ENCODE data around the gene SAP30L.

The SAP30L gene

DNA sequence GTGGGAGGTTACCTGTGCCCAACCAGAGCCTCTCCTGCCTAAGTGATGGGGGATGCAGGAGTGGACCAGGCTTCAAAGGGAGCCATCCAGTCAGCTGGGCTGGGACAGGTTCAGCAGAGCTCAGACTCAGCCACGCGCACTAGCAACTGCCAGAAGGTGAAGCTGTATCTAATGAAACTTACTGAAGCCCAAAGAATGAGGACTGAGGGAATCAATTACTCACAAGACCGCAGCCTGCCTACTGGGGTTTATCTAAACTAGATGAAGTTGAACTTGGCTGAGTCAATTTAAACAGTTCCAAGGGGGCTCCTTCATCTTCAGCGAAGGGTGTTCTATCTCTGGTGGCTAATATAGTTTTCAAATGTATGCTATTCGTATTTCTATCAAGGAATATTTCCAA, 20.9 kb downstream of the SAP30L start:
- no peak for DNase-seq

DNA sequence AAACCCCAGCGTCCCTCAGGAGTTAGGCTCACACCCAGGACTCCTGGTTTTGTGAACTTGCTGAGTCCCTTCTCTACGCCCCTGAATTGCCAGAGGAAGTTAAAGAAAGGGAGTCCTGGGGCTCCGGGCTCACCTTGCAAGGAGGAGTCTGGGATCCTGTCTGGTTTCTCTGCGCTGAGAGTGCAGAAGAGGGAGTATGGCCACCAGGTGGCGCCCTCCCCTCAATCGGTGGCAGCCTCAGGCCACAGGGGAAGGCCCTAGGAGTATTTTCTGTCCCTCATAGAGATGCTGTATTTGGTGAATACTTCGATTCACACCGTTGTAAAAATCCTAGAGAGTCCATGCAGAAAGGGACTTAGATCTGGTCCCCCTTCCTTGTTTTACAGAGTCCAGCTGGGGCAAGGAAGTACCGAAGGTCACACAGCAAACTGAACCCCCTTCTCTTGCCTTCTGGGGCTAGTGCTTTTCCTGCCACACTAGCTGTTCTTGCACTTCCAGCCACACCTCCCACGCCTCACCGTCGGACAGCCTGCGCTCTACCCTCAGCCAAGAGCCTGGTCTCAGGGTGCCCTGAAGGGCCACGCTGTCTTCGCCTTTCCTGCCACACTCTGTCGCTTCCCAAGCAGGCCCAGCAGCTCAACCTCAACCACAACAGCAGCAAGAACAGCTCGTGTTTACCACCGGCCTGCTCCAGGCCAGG, 22.0 kb downstream of the SAP30L start:
- peak; percentile 82 for DNase-seq

DNA sequence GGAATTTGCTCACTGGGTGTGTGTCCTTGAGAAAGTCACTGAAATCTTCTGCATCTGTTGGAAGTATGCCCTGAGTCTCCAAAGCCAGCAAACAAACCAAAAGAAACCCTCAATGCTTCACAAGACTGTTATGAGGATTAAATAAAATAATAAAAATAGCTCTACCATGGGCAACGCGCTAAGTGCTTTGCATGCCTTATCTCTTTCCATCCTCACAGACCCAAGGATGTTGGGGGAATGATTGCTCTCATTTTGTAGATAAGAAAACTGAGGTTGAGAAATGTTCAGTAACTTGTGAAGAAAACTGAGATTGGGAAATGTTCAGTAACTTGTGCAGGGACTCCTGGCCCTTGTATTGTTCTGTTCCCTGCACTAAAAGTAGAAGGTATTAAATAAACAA, 24.3 kb downstream of the SAP30L start:
- DNase-seq: no peak

DNA sequence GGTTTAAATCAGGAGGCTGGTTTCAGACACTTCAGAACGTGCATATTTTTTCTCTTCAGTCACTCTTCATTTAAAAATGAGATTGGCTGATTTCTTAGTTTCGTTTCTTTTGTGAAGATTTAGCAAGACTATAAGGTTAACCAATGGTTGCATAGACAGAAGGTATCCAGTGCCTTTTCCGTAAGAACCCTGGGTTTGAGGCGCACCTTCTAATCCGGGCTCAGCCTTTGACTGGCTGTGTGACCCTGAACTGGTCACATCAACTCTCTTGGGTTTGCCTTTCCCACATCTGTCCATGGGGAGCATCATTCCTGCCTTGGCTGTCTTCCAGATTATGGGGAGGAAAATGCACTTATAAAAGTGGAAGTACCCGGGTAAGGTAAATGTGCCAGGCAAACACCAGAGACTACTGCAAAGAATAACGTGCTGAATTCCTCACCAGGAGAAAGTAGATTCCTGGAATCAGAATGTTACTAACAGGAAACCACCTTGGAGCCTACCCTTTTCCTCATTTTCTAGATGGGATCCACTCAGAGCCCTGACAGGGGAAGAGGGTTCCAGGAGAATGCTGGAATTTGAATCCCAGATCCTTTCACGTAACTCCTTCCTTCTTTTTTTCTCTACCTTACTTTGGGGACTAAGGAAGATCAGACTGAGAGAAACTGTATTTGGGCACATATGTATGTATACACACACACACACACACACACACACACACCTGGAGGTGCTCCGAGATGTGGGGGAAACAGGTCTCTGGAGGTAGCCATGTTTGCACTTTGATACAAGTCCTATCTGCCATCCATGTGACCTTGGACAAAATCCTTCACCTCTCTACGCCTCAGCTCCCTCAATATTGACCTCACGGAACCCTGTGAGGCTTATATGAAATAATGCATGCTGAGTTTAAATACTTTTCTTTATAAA, 25.4 kb downstream of the SAP30L start:
- peak; percentile 75 for DNase-seq

DNA sequence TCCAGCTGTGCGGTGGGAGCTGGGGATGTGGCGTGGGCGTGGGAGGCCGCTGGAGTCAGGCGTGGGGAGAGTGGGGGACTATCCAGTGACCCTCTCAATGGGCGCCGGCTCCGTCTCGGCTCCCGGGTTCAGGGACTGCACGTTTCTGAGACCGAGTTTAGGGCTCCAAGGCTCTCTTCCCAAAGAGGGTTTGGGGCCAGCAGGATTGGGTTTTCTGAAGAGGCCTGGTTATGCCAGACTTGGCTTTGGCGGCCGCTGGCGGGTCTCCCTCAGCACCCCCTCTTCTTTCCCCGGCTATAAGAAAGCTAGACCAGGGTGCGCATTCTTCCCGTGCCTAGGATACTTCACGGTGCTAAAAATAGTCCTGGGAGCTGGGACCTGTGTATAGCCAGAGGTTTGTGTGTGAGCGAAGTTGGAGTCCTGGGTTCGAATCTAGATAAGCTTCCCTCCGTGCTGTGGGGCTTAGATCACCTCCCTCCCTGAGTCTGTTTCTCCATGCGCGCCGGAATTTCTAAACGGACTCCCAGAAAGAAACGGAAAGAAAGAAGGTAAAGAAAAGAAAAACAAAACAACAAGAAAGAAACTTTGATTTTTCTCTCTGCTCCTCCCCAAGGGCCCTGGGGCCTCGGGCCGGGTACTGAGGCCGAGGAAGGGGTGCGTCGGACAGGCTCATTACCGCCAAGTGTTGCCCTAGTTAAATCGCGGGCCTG, 27.2 kb downstream of the SAP30L start:
- DNase-seq: no peak

DNA sequence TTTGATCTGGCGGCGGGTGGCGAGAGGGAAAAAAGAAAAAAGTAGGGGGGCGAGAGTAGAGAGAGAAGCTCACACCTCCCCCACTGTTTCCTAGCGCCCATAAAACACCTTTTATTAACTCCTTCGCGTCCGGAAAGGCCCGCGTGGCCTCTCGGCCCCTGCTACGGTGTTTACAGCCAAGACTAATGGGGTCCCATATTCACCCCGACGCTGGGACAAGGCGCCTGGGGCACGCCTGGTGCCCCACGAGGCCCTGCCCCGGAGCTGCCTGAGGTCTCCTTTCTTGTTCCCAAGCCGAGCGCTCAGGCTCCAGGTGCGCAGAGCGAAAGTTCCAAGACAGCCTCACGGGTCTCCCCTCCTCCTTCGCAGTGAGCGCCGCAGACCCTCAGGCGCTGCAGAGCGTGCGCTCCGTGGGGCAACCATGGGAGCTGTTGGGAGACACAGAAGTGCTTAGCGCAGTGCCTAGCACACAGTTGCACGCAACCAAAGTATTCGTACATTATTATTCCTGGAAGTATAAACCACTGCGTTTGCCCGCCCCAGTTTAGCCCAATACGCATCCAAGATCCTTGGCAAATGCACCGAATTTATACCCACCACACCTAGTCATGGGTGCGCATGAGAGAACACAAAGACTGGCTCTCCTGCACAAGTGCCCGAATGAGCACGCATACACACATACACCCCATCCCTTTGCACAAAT, 27.9 kb downstream of the SAP30L start:
- DNase-seq: no peak

DNA sequence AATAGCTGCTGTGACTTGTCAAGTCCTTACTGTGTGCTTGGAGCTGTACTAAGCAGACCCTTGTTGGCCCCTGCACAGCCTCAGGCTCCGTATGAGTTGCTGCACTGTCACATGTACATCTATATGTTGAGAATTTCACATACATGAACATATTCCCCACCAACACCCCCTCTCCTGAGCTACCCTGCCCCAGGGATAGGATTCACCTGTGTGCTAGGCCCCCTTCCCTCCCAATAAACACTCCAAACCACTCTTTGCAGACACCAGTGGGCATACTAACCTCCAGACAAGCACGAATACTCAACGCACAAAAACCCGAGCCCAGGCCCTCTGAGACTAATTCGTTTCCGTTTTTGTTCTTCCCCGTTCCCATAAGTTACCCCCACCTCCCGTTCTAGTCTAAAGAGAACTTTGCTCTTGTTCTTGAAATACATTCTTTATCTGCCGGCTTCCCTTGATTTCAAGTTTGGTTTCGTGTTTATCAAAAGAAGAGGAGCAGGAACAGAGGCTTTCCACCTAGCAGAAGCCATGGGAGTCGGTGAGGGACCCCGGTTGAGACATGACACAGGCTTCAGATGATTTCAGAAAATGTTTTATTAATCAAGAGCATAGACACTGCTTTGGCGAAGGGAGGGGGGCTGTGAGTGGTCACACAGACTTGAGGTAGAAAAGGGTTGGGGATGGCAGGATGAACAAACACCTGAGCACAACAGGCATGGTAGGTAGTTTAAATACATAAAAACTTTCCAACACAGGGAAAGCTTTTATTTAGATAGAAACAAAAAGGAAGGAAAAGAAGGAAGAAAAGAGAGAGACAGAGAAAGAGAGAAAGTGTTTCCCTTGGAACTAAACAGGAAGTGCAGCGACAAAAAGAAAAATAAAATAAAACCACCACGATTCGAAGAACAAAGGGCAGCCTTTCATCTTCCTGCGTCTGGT, 28.9 kb downstream of the SAP30L start:
- DNase-seq: no peak

DNA sequence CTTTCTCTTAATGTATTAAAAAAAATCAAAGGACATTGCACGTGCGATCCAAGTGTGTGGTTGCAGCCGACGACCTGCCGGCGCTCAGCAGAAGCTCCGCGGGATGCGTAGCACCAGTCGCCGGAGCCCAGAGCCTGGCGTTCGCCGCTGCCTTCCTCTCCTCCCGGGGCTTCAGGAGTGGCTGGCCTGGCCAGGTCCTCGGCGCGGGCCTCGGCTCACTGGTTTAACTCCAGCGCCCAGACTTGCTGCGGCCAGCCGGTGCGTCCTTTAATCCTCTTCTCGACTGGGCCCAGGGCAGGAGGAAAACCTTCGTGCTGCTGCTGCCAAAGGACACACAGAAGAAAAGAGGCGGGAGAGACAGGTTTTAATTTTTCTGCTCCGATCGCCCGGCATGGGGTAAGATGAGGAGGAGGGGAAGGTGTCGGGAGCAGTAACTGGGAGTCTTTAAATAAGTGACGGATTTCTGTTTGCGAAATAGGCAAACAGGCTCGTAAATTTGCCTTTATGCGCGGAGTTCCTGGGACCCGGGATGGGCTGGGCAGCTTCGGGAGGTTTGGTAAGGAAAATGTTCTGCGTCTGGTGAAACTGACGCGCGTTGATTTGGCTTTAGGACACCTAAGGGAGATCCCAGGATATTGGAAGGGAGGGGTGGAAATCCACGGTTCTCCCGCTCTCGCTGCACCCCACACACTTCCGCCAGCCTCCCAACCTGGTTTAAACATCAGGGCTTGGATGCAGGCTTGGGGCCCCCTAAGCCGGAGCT, 30.0 kb downstream of the SAP30L start:
- no peak for DNase-seq

DNA sequence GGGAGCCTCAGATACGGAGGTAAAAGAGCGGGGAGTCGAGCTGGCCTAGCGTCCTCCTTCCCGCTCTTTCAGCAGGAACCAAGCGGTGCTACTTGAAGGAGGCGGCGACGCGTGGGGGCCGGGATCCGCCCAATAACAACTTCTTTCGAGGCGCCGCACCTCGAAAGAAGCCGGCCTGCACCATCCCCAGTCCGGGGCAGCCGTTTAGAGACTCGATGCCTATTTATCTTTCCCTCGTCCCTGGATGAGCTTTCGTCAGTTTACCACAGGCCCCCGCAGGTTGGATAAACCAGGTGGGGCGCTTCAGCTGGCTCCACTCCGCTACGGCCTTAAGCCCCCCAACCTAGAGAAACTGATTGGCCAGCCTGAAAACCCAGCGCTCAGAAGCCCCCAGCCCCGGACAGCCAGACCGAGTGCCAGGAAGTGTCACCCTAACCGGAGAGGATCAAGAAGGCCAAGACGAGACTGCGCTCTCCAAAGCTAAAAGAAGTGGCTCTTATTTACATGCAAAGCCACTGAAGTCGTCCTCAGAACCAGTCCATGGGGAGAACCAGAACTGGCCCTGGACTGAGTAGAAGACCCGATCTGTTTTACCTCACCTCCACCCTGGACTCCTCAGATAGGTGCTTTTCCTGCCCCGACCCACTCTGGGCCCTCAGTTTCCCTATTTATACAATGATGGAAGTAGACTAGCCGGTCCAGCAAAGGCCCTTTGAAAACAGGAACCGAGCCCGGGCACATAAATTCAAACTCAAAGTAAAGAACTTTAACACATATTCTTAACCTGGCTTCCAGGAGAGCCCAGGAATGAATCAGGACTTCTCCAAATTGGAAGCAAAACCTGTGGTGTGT, 30.8 kb downstream of the SAP30L start:
- DNase-seq: no peak

DNA sequence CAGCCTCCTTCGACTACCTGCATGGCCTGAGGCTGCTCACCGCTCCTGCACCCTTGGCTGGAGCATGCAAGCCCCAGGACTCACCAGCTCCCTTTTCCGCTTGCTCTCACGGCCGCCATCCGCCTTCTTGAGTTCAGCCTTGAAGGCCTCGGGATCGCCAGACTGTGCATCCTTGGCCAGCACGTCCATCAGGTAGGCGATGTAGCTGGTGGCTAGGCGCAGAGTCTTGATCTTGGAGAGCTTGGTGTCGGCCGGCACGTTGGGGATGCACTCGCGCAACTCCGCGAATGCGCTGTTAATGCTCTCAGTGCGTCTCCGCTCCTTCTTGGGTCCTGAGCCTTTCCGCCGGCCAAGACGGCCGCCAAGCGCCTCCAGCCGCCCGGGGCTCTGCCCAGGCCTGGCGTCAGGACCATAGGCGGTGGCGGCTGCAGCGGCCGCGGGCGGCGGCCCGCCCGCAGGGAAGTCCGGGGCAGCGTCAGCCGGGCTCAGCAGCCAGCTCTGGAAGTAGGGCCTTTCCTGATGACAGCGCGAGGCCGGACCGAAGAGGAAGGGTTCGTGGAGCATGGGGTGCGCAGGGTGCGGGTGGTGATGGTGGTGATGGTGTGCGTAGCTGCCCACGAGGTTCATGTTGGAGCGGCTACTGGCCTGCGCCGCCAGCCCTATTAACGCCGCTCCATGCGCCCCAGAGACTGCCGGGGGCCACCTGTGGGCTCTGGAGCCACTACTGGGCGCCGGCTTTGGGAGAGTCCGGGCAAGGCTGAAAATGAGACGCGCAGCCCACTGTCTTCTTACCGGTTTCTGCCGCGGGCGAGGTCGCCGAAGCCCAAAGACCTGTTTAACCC, 31.8 kb downstream of the SAP30L start:
- no peak for DNase-seq

DNA sequence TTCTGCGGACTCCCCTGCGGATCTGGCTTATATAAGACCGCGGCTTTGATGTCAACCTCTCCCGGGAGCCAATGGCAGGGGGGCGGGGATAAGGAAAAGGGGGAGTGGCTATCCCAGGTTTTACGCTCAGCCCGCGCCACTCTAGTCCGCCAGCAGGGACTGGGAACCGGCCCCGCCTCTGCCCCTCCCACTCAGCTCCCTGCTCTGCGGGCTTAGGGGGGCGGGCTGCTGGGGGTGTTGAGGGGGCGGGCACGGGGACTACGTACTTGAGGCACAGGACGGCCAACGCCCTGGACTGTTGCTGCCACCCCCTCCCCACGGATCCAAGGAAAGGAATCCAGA, 32.4 kb downstream of the SAP30L start, which contains the start of gene HAND1:
Gene HAND1 (minus strand): TSS at position 4 of the 342 bp plus-strand sequence. CDS start 219 bp downstream, outside the sequence.
- DNase-seq: peak; percentile 86

DNA sequence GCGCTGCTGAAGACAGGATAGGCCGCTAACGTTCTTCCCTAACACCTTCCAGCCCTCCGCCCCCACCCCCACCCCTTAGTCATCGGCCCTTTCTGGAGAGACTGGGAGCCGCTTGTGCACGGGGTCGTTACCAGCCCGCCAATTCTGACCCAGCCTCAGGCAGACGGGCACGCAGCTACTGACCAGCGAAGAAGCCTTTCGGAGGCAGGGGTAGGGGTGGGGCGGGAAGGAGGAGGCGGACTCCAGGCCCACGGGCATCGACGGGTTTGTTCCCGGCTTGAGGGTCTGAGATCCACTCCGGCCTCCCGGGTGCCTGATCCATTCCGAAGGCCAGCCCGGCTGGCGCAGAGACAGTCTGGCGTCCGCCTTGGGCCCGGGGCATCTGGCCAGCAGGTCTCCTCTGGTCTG, 33.0 kb downstream of the SAP30L start:
- DNase-seq: peak; percentile 80

DNA sequence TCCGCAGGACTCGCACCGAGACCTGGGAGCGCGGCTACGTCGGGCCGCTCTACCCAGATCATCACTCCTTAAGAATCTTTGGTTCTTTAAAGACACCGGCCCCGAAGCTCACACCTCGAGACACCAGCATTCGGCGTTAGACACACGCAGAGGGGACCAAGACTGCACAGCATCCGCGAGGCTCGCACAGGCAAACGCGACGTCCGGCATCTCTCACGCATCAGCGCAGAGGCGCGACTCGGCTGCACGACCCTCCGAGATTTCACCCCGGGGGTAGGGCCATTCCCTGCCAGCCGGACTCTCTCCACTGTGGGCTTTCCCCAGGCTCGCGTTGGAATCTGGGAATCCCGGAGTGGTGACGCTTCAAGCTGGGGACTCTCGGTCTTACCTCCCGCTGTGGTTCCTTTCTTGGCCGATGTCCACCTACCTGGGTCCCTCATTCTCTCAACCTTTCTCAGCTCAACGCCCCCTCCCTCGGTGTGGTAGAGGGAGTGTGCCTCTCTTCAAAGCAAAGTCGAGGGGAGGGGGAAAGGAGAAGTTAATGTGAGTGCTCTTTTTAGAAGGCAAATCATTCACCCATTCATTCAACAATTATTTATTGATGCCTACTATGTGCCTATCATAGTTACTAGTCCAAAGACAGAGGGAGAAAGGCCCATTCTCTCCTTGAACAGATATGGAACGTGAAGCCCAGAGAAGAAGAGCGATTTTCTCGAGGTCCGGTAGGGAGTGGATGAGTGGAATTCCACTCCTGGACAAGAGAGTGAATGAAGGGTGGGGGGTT, 33.6 kb downstream of the SAP30L start:
- DNase-seq: peak; percentile 77

DNA sequence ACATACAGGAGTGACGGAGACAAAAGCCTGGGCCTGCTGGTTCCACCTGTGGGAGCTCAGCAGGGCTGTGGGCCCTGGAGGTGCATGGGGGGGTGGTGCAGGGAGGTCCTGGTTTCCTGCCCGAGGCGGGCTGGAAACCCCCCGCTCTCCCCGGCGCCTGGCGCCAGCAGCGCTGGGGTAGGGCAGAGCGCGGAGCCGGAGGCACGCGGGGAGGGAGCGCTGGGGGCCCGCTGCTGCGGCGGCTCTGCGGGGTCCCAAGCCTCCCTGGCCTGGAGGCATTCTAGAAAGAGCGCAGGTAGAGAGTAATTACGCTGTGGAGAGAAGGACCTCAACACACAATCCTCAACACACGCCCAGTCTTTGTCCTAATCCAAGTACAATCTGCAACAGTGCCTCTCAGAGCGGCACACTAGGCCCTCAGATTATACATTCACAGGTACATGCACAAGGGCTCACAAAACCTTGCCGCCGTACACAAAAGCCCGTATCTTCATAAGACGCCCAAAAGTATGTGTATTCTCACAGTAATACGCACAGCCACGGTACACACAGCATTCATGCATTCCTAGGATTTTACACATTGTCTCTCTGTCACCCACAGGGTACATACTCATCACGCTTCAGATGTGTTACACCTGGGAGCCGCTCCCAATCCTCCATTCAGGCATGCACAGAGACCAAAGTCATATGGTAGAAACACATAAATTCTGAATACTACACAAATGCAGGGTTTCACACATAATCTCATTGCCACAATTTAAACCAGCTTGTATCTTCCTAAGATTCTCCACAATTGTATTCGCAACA, 34.4 kb downstream of the SAP30L start:
- peak; percentile 86 for DNase-seq

DNA sequence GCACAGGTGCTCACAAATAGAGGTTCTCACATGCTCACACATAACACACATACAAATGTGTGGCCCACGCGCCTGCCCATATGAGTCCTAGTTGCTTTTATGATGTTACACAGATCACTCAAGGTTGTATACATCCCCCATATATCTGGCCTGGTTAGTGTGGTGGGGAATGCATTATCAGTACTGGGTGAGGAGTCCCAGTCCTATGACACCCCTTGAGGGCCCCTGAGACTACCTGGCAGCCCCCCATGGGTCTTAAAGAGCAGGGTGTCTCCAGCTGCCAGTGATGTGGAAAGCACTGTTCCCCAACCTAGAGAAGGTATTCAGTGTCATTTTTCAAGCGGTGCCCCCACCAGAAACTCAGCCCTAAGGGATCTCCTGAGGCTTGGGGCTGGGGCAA, 35.0 kb downstream of the SAP30L start:
- DNase-seq: no peak

DNA sequence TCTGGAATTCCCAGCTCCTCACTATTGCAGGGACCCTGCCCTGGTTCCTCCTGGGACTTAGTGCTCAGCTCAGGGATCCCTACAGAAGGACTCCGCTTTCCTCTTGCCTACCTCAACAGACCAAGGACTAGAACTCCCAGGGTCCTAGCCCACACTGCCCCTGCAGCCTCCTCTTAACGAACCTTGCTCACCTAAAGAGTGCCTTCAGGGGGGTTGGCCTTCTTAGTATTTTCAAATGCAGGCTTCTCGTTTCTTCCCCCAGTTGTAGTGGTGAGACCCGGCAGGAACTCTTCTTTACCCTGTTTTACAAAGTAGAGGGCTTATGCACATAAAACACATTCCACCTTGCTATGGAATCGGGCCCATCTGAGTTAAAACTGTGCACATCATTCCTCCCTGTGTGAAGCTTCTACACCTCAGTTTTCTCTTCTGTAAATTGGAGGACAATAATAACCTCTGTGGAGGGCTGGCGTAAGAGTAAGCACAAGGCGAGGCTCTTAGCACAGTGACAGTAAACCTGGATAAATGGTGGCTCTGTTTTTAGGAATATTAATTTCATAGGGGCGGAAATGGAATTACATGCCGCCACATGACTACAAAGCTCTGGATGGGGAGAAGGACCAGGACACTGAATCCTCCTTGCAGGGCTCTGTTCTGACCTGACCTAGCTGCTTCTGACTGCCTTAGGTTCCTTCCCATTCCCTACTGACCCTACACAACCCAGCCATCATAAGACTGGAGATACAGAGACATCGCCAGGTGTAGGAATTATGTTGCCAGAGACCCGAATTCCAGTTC, 36.0 kb downstream of the SAP30L start:
- no peak for DNase-seq

All from NCI-H69 (cell line).